Measurements from ENCODE around the gene LCE7A. TPM values are rescaled to one million over a fixed set of nuclear protein-coding genes. Genes with fewer than 3 reads are reported as not detected.

Gene LCE7A
- total RNA-seq, 1 experiment from 2014 or later, result not detected

- CTCF ChIA-PET, result interaction anchor here (1.5 to 5.0 kb wide), 5 partner anchors 12 to 309 kb away, joined by 3 to 37 read pairs (median 6); no protein-coding TSS in a partner anchor
- Mint-ChIP-seq H3K9me3 (ENCODE audit: unreplicated experiment) (no peaks in the 10 kb centered on the region), H3K27ac (ENCODE audit: low read depth, unreplicated experiment) (peak overlapping the region; percentile 25), H3K27me3 (ENCODE audit: insufficient read depth, unreplicated experiment) (no peaks in the 10 kb centered on the region), H3K4me3 (ENCODE audit: unreplicated experiment) (no peak overlapping the region), H3K4me1 (ENCODE audit: insufficient read depth, unreplicated experiment) (peaks cover 65% of the 10 kb centered on the region), H3K36me3 (ENCODE audit: insufficient read depth, unreplicated experiment) (no peaks in the 10 kb centered on the region)
- BruUV-seq (replicated peaks), result no TSS peak
- peak; percentile 65 for DNase-seq (ENCODE audit: unreplicated experiment)
- POLR2A ChIA-PET, result interaction anchor here (0.9 to 1.3 kb wide), 3 partner anchors 23 to 301 kb away, joined by 3 to 4 read pairs (median 4); partner anchors contain the start of gene IVL
- no peak for TF ChIP-seq CTCF (IDR thresholded peaks at IDR 0.05; ENCODE audit: unreplicated experiment)
- intact Hi-C loops (cut with micrococcal nuclease), result no loop called here
Measured at GRCh38 chr1:152884085-152884484, 24.3 kb downstream of the LCE7A start.

DNA sequence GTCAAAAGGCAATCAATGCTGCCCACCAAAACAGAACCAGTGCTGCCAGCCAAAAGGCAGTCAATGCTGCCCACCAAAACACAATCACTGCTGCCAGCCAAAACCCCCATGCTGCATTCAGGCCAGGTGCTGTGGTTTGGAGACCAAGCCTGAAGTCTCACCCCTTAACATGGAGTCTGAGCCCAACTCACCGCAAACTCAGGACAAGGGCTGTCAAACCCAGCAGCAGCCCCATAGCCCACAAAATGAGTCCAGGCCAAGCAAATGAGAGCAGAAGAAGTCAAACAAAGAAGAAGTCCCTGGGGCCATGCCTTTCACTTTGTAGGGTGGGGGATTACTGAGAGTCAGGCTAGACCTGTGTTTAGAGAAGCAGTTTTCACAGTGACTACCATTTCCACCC is 24.7 kb downstream of the LCE7A start:
- Mint-ChIP-seq H3K27me3 (ENCODE audit: insufficient read depth, unreplicated experiment) (no peaks in the 10 kb centered on the region), H3K4me1 (ENCODE audit: insufficient read depth, unreplicated experiment) (peaks cover 65% of the 10 kb centered on the region), H3K27ac (ENCODE audit: low read depth, unreplicated experiment) (peak overlapping the region; percentile 25), H3K4me3 (ENCODE audit: unreplicated experiment) (no peak overlapping the region), H3K36me3 (ENCODE audit: insufficient read depth, unreplicated experiment) (no peaks in the 10 kb centered on the region), H3K9me3 (ENCODE audit: unreplicated experiment) (no peaks in the 10 kb centered on the region)
- intact Hi-C loops (cut with micrococcal nuclease), result no loop called here
- CTCF ChIA-PET, result interaction anchor here (1.9 to 5.0 kb wide), 3 partner anchors 13 to 308 kb away, joined by 6 to 37 read pairs (median 23); no protein-coding TSS in a partner anchor
- no TSS peak for BruUV-seq (replicated peaks)
- TF ChIP-seq CTCF (IDR thresholded peaks at IDR 0.05; ENCODE audit: unreplicated experiment), result no peak
- no peak for DNase-seq (ENCODE audit: unreplicated experiment)
- POLR2A ChIA-PET, result interaction anchor here (0.7 to 1.3 kb wide), 5 partner anchors 12 to 301 kb away, joined by 3 to 4 read pairs (median 4); partner anchors contain the start of gene IVL

DNA sequence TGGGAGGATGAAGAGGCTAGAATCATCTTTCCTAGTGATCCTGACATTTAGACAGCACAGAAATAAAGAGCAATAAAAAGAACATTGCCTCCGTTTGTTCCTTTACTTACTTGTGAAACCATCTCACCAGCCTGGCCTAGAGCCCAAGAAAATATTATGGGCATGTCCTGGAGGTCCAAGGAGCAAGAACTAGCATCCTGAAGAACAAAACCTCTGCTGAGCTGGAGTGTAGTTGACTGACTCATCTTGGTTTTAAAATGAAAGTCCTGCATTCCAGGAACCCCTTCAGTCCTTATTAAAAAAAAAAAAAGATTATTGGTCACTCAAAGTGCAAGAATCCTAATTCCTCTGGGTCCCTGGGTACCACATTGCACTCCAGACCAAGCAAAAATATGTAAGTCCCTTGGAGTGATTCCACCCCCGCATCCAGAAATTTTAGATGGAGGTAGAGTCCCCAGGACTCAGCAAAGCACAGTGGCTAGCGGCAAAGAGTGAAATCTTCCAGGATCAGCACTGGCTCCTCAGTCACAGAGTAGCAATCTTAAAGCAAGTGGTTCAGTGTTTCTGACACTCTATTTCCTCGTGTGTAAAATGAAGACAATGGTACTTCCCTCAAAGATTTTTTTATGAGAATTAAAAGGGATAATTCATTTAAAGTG is 25.3 kb downstream of the LCE7A start:
- POLR2A ChIA-PET, result interaction anchor here (0.7 to 1.3 kb wide), 3 partner anchors 11 to 148 kb away, joined by 3 to 4 read pairs (median 4); partner anchors contain the start of gene IVL
- peak; percentile 90 for DNase-seq (ENCODE audit: unreplicated experiment)
- H3K9me3 Mint-ChIP-seq (ENCODE audit: unreplicated experiment), result no peaks in the 10 kb centered on the region

More for the DNA sequence above, 25.3 kb downstream of the LCE7A start:
- intact Hi-C loops (cut with micrococcal nuclease), result no loop called here
- CTCF ChIA-PET, result interaction anchor here (1.9 to 5.0 kb wide), 3 partner anchors 13 to 308 kb away, joined by 6 to 37 read pairs (median 23); no protein-coding TSS in a partner anchor
- Mint-ChIP-seq H3K27me3 (ENCODE audit: insufficient read depth, unreplicated experiment) (no peaks in the 10 kb centered on the region), H3K4me3 (ENCODE audit: unreplicated experiment) (no peak overlapping the region), H3K4me1 (ENCODE audit: insufficient read depth, unreplicated experiment) (peaks cover 60% of the 10 kb centered on the region), H3K27ac (ENCODE audit: low read depth, unreplicated experiment) (peak overlapping the region; percentile 25), H3K36me3 (ENCODE audit: insufficient read depth, unreplicated experiment) (no peaks in the 10 kb centered on the region)
- TF ChIP-seq CTCF (IDR thresholded peaks at IDR 0.05; ENCODE audit: unreplicated experiment), result no peak
- no TSS peak for BruUV-seq (replicated peaks)

Data from MCF 10A (cell line).